Measurements from ENCODE around the gene FAM120A. TPM values are rescaled to one million over a fixed set of nuclear protein-coding genes. Genes with fewer than 3 reads are reported as not detected.

Gene FAM120A
- total and polyA plus RNA-seq, 7 donors = 59.9 to 106 (median 66.0) TPM

DNA sequence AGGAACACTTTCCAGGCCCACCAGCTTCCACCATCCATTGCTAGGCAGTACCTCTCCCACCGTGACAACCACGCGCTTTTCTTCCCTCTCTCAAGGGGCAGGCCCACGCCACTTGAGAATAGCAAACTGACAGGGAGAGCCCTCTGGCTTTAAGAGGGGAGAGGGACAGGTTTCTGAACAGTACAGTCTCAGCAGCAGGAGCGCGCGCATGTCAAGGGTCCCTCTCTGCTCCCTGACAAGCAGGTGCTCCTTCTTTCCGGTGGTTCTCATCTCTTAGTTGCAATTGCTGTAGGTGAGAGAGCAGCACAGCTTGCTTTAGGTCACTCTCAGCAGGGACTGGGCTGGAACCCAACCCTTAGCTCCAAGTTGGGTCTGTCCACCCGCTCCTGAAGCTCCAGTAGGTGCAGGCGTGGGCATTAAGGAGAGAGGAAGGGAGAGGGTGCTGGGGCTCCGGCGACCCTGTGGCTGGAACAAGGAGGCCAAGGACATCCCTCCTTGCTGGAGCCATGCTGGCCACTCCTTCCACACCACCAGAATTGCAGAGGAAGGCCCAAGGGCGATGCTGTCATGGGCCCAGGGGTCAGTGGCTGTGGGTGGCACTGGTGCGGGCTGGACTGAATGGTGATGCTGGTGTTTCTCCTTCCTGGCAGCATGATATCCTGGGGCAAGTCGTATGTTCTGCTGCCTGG lies 115.9 kb downstream of the FAM120A start:
- no peak for TF ChIP-seq EP300 (IDR thresholded peaks at IDR 0.05)
- Histone ChIP-seq H3K4me1 (peaks cover 0 to 17% (median 14%) of the 10 kb centered on the region in 4 donors), H3K4me3 (peak overlapping the region; percentile 47 to 57 (median 54)), H3K27ac (peak overlapping the region; percentile 88 to 95 (median 92)), H3K27me3 (no peaks in the 10 kb centered on the region), H3K9me3 (no peaks in the 10 kb centered on the region), H3K36me3 (peaks cover 3 to 29% (median 16%) of the 10 kb centered on the region in 4 donors)
- intact Hi-C loops (cut with DNase I) = loop anchor here (5.0 kb wide), 1 partner anchor 260 kb away; no protein-coding TSS in a partner anchor
- 69 to 73% methylated on average over 15 of the region's 15 CpGs for WGBS, 2 donors
- peak; percentile 63 for DNase-seq

DNA sequence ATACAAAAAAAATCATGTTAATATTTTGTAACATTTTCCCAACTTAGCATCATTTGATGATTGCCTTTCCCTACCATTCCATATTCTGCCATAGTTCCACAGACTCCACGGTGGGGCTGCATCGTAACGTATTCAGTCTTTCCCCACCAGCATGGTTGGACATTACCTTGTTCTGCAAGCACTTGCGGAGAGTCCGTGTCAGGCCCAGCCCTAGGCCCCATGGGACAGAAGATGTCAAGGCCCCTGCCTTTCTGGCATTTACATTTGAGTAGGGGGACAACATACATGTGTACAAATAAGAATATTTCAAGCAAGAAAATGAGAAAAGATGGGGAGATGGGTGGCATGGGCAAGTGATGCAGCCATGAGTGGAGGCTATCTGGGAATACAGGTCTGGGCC lies 116.7 kb downstream of the FAM120A start:
- Histone ChIP-seq H3K27me3 (no peaks in the 10 kb centered on the region), H3K9me3 (no peaks in the 10 kb centered on the region), H3K27ac (no peak overlapping the region), H3K4me3 (no peak overlapping the region), H3K4me1 (peaks cover 0 to 17% (median 14%) of the 10 kb centered on the region in 4 donors), H3K36me3 (peaks cover 0 to 21% (median 11%) of the 10 kb centered on the region in 4 donors)
- 95 to 97% methylated on average over 5 of the region's 5 CpGs for WGBS, 2 donors
- TF ChIP-seq POLR2AphosphoS5 (IDR thresholded peaks at IDR 0.05) = no peak
- peak; percentile 59 for DNase-seq
- intact Hi-C loops (cut with DNase I) = loop anchor here (5.0 kb wide), 1 partner anchor 261 kb away; no protein-coding TSS in a partner anchor

DNA sequence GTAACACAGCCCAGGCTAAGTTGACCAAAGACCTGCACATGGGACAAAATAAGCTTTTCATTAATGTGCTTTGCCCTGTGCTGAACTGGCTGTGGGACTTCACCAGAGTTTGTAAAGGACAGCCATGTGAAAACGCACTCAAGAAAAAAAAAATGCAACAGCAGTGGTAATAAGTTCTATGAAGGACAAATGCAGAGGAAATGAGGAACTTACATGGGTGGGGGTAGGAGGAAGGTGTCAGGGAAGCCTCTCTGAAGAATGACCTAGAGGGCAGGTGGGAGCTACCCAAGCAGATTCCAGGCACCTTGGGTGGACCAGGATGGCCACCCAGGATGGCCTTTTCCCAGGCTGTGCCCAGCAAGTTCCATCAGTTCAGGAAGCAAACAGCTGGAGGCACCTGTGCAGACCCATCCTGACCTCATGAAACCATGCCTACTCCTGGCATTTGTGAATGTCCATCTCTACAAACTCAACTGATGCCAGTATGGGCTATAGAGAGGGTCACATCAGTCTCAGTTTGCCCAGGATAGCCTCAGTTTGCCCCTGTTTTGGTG lies 118.2 kb downstream of the FAM120A start:
- WGBS, 2 donors = 68 to 82% methylated on average over 1 of the region's 1 CpG
- intact Hi-C loops (cut with DNase I) = loop anchor here (5.0 kb wide), 1 partner anchor 262 kb away; no protein-coding TSS in a partner anchor

DNA sequence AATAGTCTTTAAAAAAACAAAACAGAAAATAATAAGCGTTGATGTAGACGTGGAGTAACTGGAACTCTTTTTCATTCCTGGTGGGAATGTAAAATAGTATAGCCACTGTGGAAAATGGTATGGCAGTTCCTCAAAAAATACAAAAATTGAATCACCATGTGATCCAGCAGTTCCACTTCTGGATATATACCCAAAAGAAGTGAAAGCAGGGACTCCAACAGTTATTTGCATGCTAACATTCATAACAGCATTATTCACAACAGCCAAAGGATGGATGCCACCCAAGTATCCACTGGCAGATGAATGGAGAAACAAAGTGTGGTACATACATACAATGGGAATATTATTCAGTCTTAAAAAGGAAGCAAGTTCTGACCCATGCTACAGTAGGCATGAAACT lies 120.7 kb downstream of the FAM120A start:
- DNase-seq = no peak
- no peak overlapping the region for H3K4me3 ChIP-seq
- H3K36me3 ChIP-seq = no peaks in the 10 kb centered on the region
- H3K9me3 ChIP-seq = no peaks in the 10 kb centered on the region
- intact Hi-C loops (cut with DNase I) = no loop called here
- no peaks in the 10 kb centered on the region for H3K27me3 ChIP-seq
- peaks cover 0 to 22% (median 16%) of the 10 kb centered on the region in 4 donors for H3K4me1 ChIP-seq
- WGBS, 2 donors = 94 to 98% methylated on average over 2 of the region's 2 CpGs
- TF ChIP-seq, protein P1, sequence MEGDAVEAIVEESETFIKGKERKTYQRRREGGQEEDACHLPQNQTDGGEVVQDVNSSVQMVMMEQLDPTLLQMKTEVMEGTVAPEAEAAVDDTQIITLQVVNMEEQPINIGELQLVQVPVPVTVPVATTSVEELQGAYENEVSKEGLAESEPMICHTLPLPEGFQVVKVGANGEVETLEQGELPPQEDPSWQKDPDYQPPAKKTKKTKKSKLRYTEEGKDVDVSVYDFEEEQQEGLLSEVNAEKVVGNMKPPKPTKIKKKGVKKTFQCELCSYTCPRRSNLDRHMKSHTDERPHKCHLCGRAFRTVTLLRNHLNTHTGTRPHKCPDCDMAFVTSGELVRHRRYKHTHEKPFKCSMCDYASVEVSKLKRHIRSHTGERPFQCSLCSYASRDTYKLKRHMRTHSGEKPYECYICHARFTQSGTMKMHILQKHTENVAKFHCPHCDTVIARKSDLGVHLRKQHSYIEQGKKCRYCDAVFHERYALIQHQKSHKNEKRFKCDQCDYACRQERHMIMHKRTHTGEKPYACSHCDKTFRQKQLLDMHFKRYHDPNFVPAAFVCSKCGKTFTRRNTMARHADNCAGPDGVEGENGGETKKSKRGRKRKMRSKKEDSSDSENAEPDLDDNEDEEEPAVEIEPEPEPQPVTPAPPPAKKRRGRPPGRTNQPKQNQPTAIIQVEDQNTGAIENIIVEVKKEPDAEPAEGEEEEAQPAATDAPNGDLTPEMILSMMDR (IDR thresholded peaks at IDR 0.05) = no peak
- TF ChIP-seq EP300 (IDR thresholded peaks at IDR 0.05) = no peak
- TF ChIP-seq POLR2AphosphoS5 (IDR thresholded peaks at IDR 0.05) = no peak
- TF ChIP-seq POLR2A (IDR thresholded peaks at IDR 0.05) = no peak
- H3K27ac ChIP-seq = no peak overlapping the region

More for the DNA sequence above, 118.2 kb downstream of the FAM120A start:
- no peak overlapping the region for H3K4me3 ChIP-seq
- no peak overlapping the region for H3K27ac ChIP-seq
- DNase-seq = no peak
- H3K4me1 ChIP-seq = peaks cover 0 to 23% (median 16%) of the 10 kb centered on the region in 4 donors
- peaks cover 0 to 6% (median 0%) of the 10 kb centered on the region in 4 donors for H3K36me3 ChIP-seq
- H3K27me3 ChIP-seq = no peaks in the 10 kb centered on the region
- TF ChIP-seq, protein P1 (IDR thresholded peaks at IDR 0.05) = no peak
- TF ChIP-seq EP300 (IDR thresholded peaks at IDR 0.05) = no peak
- no peak for TF ChIP-seq POLR2AphosphoS5 (IDR thresholded peaks at IDR 0.05)
- no peak for TF ChIP-seq POLR2A (IDR thresholded peaks at IDR 0.05)
- H3K9me3 ChIP-seq = no peaks in the 10 kb centered on the region

DNA sequence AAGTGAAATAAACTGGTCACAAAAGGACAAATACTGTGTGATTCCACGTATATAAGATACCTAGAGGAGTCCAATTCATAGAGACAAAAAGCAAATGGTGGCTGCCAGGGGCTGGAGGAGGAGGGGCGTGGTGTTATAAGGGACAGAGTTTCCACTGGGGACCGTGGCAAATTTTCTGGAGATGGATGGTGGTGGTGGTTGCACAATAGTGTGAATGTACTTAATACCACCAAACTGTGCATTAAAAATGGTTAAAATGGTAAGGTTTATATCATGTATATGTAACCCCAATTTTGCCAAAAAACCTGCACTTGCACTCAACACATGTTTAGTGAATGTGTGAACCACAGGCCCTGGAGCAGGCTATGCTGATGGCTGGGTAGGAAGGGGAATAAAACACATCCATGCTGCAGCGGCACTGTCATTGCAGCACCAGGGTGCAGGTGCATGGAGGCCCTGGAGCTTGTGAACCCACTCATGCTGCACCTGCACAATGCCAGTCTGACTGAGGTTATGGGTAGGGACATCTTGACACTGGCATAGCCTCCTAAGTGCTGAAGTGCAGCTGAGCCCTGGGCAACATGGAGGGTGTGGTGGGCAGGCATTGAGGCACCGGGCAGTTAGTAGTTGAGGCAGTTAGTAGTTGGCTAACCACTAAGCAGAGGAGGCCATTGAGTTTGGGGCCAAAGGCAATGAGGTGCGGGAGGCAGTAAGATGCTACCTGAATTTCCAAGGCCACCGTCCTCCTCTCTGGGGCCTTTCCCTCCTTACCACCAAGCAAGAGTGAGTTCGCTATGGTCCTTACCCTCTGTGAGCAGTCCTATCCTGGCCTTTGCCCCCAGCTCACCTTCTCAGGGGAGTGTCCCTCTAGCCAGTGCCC lies 121.4 kb downstream of the FAM120A start:
- H3K9me3 ChIP-seq = no peaks in the 10 kb centered on the region
- peaks cover 0 to 21% (median 15%) of the 10 kb centered on the region in 4 donors for H3K4me1 ChIP-seq
- WGBS, 2 donors = 95% methylated on average over 8 of the region's 8 CpGs
- no peak overlapping the region for H3K27ac ChIP-seq
- intact Hi-C loops (cut with DNase I) = no loop called here
- no peak for DNase-seq
- H3K4me3 ChIP-seq = no peak overlapping the region
- no peaks in the 10 kb centered on the region for H3K36me3 ChIP-seq
- H3K27me3 ChIP-seq = no peaks in the 10 kb centered on the region
- TF ChIP-seq POLR2A (IDR thresholded peaks at IDR 0.05) (no peak), EP300 (IDR thresholded peaks at IDR 0.05) (no peak), POLR2AphosphoS5 (IDR thresholded peaks at IDR 0.05) (no peak)
- TF ChIP-seq, protein P1 (IDR thresholded peaks at IDR 0.05) = no peak

Measured in sigmoid colon (tissue), 7 donors.